KMS-11 (cell line): ENCODE results near the gene POLR2M.

Source experiments
- H2AFZ ChIP-seq: fragments of 200-600 bp; sonication (generic); 2 replicates; pipeline ENCODE4 v1.6.1; 2016; ENCODE audit warnings: antibody characterized with exemption, mixed run types, low read depth
- H3K27ac ChIP-seq: fragments of 200-600 bp; sonication (generic); 2 replicates; pipeline ENCODE4 v1.6.1; 2016; ENCODE audit warnings: mild to moderate bottlenecking, mixed run types
- H3K27me3 ChIP-seq: fragments of 200-600 bp; sonication (generic); 2 replicates; pipeline ENCODE4 v1.6.1; 2017; ENCODE audit warnings: mild to moderate bottlenecking, low read depth, mixed run types, moderate library complexity; ENCODE audit not compliant: insufficient read depth
- H3K36me3 ChIP-seq: fragments of 200-600 bp; sonication (generic); 2 replicates; pipeline ENCODE4 v1.6.1; 2017; ENCODE audit warnings: mild to moderate bottlenecking, mixed run types; ENCODE audit not compliant: insufficient read depth
- H3K4me1 ChIP-seq: fragments of 200-600 bp; sonication (generic); 2 replicates; pipeline ENCODE4 v1.6.1; 2016; ENCODE audit warnings: mild to moderate bottlenecking, low read depth, mixed run types; ENCODE audit not compliant: poor library complexity, severe bottlenecking
- H3K4me2 ChIP-seq: fragments of 200-600 bp; sonication (generic); 2 replicates; pipeline ENCODE4 v1.7.0; 2016; ENCODE audit warnings: mild to moderate bottlenecking, mixed run types
- H3K4me3 ChIP-seq: fragments of 200-600 bp; sonication (generic); IDR thresholded peaks from 2 replicates; pipeline ENCODE4 v1.6.1; 2017; ENCODE audit warnings: low read depth, low read length, mixed read lengths; ENCODE audit not compliant: insufficient read depth
- H3K79me2 ChIP-seq: fragments of 200-600 bp; sonication (generic); 2 replicates; pipeline ENCODE4 v1.6.1; 2016; ENCODE audit warnings: low read depth, mixed run types; ENCODE audit not compliant: insufficient read depth
- H3K9ac ChIP-seq: fragments of 200-600 bp; sonication (generic); 2 replicates; pipeline ENCODE4 v1.6.1; 2016; ENCODE audit warnings: mild to moderate bottlenecking, mixed run types
- H4K20me1 ChIP-seq: fragments of 200-600 bp; sonication (generic); 2 replicates; pipeline ENCODE4 v1.6.1; 2016; ENCODE audit warnings: mild to moderate bottlenecking, mixed run types; ENCODE audit not compliant: insufficient read depth
- TF ChIP-seq, protein P1 (sequence below): fragments of 200-600 bp; sonication (generic); conservative IDR thresholded peaks from 2 replicates; pipeline ENCODE4 v1.6.1; 2017; ENCODE audit warnings: low read depth, mild to moderate bottlenecking, antibody characterized with exemption, low read length, moderate library complexity, mixed read lengths

POLR2M gene

DNA sequence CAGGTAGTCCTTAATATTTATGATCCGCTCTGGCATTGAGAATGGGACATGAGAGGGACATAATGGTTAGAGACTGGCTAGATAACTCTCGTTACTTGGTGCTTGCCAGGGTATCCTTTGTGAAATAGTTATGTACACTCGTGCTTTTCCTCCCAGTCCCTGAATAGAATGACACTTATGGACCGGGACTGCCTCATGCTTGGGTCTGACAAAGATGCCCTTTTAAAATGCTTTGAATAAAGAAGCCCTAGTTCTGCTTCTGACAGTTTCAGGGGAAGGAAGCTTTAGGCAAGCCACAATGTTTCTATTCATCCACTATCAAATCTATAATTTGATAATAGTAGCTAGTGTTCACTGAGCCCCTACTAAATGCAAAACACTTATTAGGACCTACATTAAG is 29.4 kb downstream of the POLR2M start:
- H3K27ac ChIP-seq: no peak overlapping the region
- no peak overlapping the region for H2AFZ ChIP-seq
- TF ChIP-seq, protein P1, sequence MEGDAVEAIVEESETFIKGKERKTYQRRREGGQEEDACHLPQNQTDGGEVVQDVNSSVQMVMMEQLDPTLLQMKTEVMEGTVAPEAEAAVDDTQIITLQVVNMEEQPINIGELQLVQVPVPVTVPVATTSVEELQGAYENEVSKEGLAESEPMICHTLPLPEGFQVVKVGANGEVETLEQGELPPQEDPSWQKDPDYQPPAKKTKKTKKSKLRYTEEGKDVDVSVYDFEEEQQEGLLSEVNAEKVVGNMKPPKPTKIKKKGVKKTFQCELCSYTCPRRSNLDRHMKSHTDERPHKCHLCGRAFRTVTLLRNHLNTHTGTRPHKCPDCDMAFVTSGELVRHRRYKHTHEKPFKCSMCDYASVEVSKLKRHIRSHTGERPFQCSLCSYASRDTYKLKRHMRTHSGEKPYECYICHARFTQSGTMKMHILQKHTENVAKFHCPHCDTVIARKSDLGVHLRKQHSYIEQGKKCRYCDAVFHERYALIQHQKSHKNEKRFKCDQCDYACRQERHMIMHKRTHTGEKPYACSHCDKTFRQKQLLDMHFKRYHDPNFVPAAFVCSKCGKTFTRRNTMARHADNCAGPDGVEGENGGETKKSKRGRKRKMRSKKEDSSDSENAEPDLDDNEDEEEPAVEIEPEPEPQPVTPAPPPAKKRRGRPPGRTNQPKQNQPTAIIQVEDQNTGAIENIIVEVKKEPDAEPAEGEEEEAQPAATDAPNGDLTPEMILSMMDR: no peak
- H3K27me3 ChIP-seq: no peaks in the 10 kb centered on the region
- H4K20me1 ChIP-seq: no peaks in the 10 kb centered on the region
- no peak overlapping the region for H3K4me2 ChIP-seq
- no peak overlapping the region for H3K4me3 ChIP-seq
- no peaks in the 10 kb centered on the region for H3K79me2 ChIP-seq
- no peak overlapping the region for H3K9ac ChIP-seq
- no peaks in the 10 kb centered on the region for H3K36me3 ChIP-seq
- no peaks in the 10 kb centered on the region for H3K4me1 ChIP-seq

DNA sequence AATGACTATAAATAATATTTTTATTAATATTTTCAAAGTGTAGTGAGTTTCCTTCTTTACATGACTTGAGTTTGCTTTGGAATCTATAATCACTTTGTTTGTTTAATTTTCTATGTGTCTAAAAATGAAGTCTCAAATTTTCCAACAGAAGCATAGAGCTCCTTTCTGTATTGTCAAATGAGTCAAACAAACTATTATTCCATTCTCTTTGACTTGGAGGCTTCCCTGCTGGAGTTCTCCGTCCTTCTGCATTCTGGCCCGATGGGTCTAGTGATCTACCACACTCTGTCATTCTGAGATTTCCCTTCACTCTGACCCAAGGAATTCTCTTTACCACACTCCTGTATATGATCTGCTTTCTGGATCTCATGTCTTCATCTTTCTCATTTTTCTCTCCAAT is 30.1 kb downstream of the POLR2M start:
- no peaks in the 10 kb centered on the region for H3K79me2 ChIP-seq
- no peak overlapping the region for H3K4me2 ChIP-seq
- H3K4me3 ChIP-seq: no peak overlapping the region
- no peaks in the 10 kb centered on the region for H3K27me3 ChIP-seq
- TF ChIP-seq, protein P1: no peak
- H2AFZ ChIP-seq: no peak overlapping the region
- no peak overlapping the region for H3K27ac ChIP-seq
- H3K9ac ChIP-seq: no peak overlapping the region
- H3K36me3 ChIP-seq: no peaks in the 10 kb centered on the region
- no peaks in the 10 kb centered on the region for H3K4me1 ChIP-seq
- H4K20me1 ChIP-seq: no peaks in the 10 kb centered on the region

DNA sequence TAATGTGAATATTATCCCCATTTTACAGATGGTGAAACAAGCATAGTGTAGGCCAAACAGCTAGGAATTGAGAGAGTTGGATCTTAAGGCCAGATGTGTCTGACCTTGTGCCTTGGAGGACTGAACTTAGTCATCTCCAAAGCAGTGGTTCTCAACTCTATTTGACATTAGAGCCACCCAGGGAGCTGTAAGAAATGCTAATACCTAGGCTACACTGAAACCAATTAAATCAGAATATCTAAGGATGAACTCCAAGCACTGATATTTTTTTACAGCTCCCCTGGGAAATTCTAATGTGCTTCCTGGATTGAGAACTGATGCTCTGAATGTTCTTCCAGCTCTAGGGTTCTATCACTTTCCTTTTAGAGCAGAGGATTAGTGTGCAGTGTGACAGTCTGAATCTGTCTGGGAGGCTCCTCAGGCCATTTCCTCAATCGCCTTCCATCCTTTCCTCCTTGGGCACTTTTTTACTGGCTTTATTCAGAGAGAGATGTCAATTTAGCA is 32.3 kb downstream of the POLR2M start:
- H3K4me1 ChIP-seq: no peaks in the 10 kb centered on the region
- no peaks in the 10 kb centered on the region for H4K20me1 ChIP-seq
- TF ChIP-seq, protein P1: no peak
- no peaks in the 10 kb centered on the region for H3K27me3 ChIP-seq
- H3K4me2 ChIP-seq: no peak overlapping the region
- H3K4me3 ChIP-seq: no peak overlapping the region
- no peaks in the 10 kb centered on the region for H3K36me3 ChIP-seq
- no peak overlapping the region for H3K9ac ChIP-seq
- no peak overlapping the region for H2AFZ ChIP-seq
- H3K79me2 ChIP-seq: no peaks in the 10 kb centered on the region
- H3K27ac ChIP-seq: no peak overlapping the region

DNA sequence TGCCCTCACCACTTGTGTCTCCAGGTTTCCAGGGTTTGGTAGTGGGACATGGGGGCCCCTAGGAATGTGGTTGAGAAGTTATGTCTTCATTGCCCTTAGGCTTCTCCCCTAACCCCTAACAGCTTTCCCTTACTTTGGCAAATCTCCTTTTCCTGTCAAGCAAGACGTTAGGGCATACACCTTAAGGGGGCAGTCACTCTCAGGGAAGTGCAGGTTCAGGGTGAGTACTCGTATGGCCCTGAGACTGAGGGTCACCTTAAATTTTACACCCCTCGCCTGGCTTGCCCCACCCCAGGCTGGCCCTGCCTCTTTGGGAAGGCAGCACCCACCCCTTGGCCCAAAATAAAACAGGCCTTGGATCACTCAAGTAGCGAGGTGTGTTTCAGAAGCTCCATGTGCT is 33.5 kb downstream of the POLR2M start:
- Histone ChIP-seq H3K27me3 (no peaks in the 10 kb centered on the region), H3K9ac (no peak overlapping the region), H2AFZ (no peak overlapping the region), H3K4me2 (no peak overlapping the region), H3K36me3 (no peaks in the 10 kb centered on the region), H3K4me3 (no peak overlapping the region), H3K79me2 (no peaks in the 10 kb centered on the region), H3K4me1 (no peaks in the 10 kb centered on the region), H4K20me1 (no peaks in the 10 kb centered on the region), H3K27ac (no peak overlapping the region)
- TF ChIP-seq, protein P1: no peak

DNA sequence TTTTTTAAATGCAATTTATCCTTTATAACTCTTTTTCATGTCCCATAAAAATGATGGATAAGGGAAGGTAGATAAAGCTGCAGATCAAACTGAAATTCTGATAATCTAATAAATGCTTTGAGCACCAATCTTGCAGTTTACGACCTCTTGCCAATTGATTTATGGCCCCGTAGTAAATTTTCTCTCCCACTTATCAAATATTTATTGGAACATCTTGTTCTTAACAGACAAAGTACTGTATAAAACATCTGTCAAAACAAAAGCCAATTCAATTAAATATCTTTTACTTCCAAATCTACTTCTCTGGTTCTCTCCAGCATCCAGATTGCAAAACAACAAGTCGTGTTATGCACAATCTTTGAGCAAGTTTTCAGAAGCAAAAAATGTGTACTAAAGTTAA is 34.6 kb downstream of the POLR2M start:
- no peaks in the 10 kb centered on the region for H3K4me1 ChIP-seq
- no peaks in the 10 kb centered on the region for H3K79me2 ChIP-seq
- H3K9ac ChIP-seq: no peak overlapping the region
- no peaks in the 10 kb centered on the region for H3K27me3 ChIP-seq
- H3K4me3 ChIP-seq: no peak overlapping the region
- no peak overlapping the region for H2AFZ ChIP-seq
- no peak overlapping the region for H3K4me2 ChIP-seq
- no peaks in the 10 kb centered on the region for H4K20me1 ChIP-seq
- H3K27ac ChIP-seq: no peak overlapping the region
- TF ChIP-seq, protein P1: no peak
- H3K36me3 ChIP-seq: no peaks in the 10 kb centered on the region
